Prostate gland (tissue), 2 donors: ENCODE data around the gene STKLD1.

ENCODE experiments used
- CTCF ChIP-seq, 4 experiments: fragments of 200-600 bp in 2 of 4; fragments of 450-650 bp in 2 of 4; sonication (generic) in 2 of 4; IDR thresholded peaks; 1 replicate in 3 of 4; 2 replicates in 1 of 4; pipeline ENCODE4 v1.5.1; 2016 to 2019; ENCODE audit warnings: antibody characterized with exemption in 4 of 4, mild to moderate bottlenecking in 2 of 4, moderate library complexity in 2 of 4
- POLR2A ChIP-seq: fragments of 450-650 bp; IDR thresholded peaks from one replicate; pipeline ENCODE4 v1.6.1; 2016; ENCODE audit warnings: antibody characterized with exemption, mild to moderate bottlenecking

- TF ChIP-seq POLR2A: no peak
- no peak for TF ChIP-seq CTCF (IDR thresholded peaks at IDR 0.05)
Observed at GRCh38 chr9:133396952-133397351, 20.8 kb downstream of the STKLD1 start.
